Neural cell (in vitro differentiated cells): Measurements from ENCODE around the gene AJUBA.

ENCODE experiments used
- CTCF ChIP-seq: fragments of 450-650 bp; IDR thresholded peaks from 2 replicates; pipeline ENCODE4 v1.5.1; 2014; ENCODE audit warnings: antibody characterized with exemption, mild to moderate bottlenecking, moderate library complexity; ENCODE audit not compliant: poor library complexity, severe bottlenecking
- EZH2 ChIP-seq: fragments of 200-600, 300-800 bp; shearing (Covaris generic), sonication (generic); IDR thresholded peaks from 2 replicates; pipeline ENCODE4 v1.6.1; 2014; ENCODE audit warnings: antibody characterized with exemption, low read length, borderline replicate concordance, mild to moderate bottlenecking; ENCODE audit not compliant: insufficient read depth, poor library complexity, severe bottlenecking
- TAF1 ChIP-seq: IDR thresholded peaks from 2 replicates; pipeline ENCODE4 v1.6.1; 2012; ENCODE audit warnings: low read depth

GRCh38 chr14:23002592-23002991 is 20.2 kb upstream of the AJUBA start:
- TF ChIP-seq CTCF (no peak), EZH2 (no peak), TAF1 (no peak)
